Stimulated activated naive CD8-positive, alpha-beta T cell treated with anti-CD3 and anti-CD28 coated beads, Interleukin-15, amount 100 ng/mL, for 72 hours (primary cell): ENCODE data around the gene TOPBP1.

Experiments used
- ATAC-seq: fragments of 150-1000 bp; cut with Tn5 transposase; 2 replicates; pipeline ENCODE4 v1.10.0; 2021; ENCODE audit warnings: mild to moderate bottlenecking, moderate library complexity
- DNase-seq, 2 donors: peaks; one replicate each; pipeline ENCODE4 v3.0.0; 2021 to 2022
- H3K27ac Mint-ChIP-seq, 2 donors: one replicate each; pipeline ENCODE4 v1.8.0; 2022; ENCODE audit warnings: mild to moderate bottlenecking in 2 of 2, mixed read lengths in 2 of 2, moderate library complexity in 2 of 2
- H3K27me3 Mint-ChIP-seq: one replicate; pipeline ENCODE4 v1.8.0; 2022; ENCODE audit warnings: mixed read lengths
- H3K4me1 Mint-ChIP-seq: one replicate; pipeline ENCODE4 v1.8.0; 2022; ENCODE audit warnings: mild to moderate bottlenecking, mixed read lengths
- H3K4me3 Mint-ChIP-seq, 2 donors: one replicate each; pipeline ENCODE4 v1.8.0; 2022; ENCODE audit warnings: mild to moderate bottlenecking in 2 of 2, mixed read lengths in 2 of 2, moderate library complexity in 1 of 2
- H3K9me3 Mint-ChIP-seq, 2 donors: one replicate each; pipeline ENCODE4 v1.8.0; 2022; ENCODE audit warnings: mixed read lengths in 2 of 2

TOPBP1 gene

DNA sequence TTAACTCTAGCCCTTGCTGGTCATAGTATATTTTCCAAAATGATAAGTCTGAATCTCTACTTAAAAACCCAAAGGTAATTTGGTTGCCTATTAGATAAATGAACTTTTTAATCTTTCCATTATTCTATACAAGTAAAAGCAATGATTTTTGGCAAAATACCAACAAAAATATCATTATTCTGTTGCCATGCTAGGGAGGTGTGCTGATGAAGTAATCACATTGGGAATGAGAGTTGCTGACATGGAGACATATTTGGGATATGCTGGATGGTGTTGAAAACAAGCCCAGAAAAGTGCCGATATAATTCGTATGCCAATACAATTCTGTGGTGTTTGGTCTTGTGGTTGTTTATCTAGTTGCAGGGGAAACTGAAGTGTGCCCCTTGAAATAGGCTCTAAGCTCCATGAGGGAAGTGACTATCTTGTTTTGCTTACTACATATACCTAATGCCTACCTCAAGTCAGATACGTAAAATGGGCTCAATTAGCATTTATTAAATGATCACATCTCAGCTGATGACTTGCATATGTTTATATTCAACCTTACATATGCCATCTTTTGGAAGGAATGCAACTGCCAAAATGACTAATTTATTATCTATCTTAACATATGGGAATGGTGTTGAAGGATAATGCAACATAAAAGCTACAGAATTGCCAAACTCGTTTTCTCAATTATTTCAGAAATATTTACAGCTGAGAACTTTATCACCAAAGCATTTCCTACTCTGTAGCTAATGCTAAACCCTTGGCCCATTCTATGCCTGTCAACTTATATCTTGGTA is 5.8 kb downstream of the TOPBP1 start:
- ATAC-seq = no peak
- H3K4me1 Mint-ChIP-seq = peaks cover 16% of the 10 kb centered on the region
- no peak overlapping the region for H3K27ac Mint-ChIP-seq
- H3K9me3 Mint-ChIP-seq = no peaks in the 10 kb centered on the region
- H3K27me3 Mint-ChIP-seq = no peaks in the 10 kb centered on the region
- DNase-seq = no peak
- H3K4me3 Mint-ChIP-seq = no peak overlapping the region

DNA sequence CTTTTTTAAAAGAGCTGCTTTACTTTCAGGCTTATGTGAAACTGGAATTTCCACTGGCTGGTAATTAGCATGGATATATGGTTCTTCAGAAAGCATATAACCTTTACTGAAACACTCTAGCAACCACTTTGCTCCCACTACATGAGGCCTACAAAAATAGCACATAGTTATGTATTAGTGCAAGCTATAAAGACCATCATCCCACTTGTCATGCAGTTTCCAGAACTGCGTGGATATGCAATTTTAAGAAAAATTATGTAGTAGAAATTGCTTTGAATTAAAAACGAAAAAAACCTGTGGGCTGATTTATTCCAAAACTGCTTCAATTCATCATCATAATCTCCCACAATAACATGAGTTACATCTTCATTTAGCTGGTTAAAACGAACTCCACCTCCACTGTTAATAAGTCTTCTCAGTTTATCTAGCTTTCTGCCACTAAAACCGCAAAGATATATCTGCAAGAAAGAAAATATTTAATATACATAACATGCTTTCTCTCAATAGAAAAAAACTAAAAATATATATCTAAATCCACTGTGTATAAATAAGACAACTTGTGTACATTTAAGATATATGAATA is 12.2 kb downstream of the TOPBP1 start:
- no peaks in the 10 kb centered on the region for H3K27me3 Mint-ChIP-seq
- peak overlapping the region in 1 of 2 donors; percentile 37 for H3K27ac Mint-ChIP-seq
- no peak overlapping the region for H3K4me3 Mint-ChIP-seq
- ATAC-seq (no peak), DNase-seq (no peak)
- H3K9me3 Mint-ChIP-seq = no peaks in the 10 kb centered on the region
- no peaks in the 10 kb centered on the region for H3K4me1 Mint-ChIP-seq

DNA sequence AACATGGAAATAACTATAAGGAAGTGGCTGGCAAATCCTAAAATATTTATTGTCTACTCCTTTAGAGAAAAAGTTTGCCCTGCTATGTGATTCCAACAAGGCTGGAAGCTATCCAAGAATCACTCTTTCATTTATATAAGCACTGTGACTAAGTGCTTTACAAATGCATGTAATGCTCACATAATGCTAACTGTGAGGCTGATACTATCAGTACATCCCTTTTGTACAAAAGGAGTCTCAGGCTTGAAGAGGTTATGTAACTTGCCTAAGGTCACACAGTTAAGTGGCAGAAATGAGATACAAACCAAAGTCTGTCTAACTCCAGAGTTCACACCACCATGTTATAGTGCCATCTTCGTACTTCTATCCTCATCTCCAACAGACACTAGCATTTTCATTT is 17.0 kb downstream of the TOPBP1 start:
- no peak overlapping the region for H3K27ac Mint-ChIP-seq
- H3K9me3 Mint-ChIP-seq = no peaks in the 10 kb centered on the region
- DNase-seq (no peak), ATAC-seq (no peak)
- no peak overlapping the region for H3K4me3 Mint-ChIP-seq
- H3K4me1 Mint-ChIP-seq = no peaks in the 10 kb centered on the region
- no peaks in the 10 kb centered on the region for H3K27me3 Mint-ChIP-seq

DNA sequence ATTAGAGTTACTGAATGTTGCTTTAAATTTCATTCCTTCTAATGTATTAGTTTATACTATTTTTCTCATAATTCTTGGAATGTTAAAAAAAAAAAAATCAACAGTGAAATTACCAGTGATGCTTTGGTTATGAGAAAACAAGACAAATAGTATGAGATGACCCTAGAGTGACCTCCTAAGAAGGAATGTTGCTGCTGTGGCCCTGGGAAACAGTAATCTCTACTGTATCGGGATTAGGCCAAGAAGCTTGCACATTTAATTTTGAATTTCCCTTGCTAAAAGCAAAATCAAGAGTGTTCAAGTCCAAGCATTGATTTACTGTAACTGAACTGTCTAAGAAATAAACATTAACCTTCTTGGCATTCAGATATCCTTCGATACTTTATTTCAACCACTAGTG is 18.1 kb downstream of the TOPBP1 start:
- no peak for DNase-seq

DNA sequence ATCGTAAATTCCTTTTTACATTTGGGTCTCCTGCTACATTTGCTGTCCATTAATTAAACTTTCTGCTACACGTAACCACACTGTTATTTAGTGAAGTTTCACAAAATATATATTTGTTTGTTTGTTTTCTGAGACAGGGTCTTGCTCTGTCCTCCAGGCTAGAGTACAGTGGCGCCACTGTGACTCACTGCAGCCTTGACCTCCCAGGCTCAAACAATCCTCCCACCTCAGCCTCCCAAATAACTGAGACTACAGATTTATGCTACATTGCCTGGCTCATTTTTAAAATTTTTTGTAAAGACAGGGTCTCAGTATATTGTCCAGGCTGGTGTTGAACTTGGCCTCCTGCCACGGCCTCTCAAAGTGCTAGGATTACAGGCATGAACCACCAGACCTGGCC is 20.5 kb downstream of the TOPBP1 start:
- Mint-ChIP-seq H3K4me1 (no peaks in the 10 kb centered on the region), H3K27ac (no peak overlapping the region), H3K9me3 (no peaks in the 10 kb centered on the region), H3K4me3 (no peak overlapping the region), H3K27me3 (no peaks in the 10 kb centered on the region)
- DNase-seq = no peak
- ATAC-seq = no peak

More for the DNA sequence above, 18.1 kb downstream of the TOPBP1 start:
- Mint-ChIP-seq H3K4me3 (no peak overlapping the region), H3K27ac (no peak overlapping the region), H3K4me1 (no peaks in the 10 kb centered on the region), H3K27me3 (no peaks in the 10 kb centered on the region), H3K9me3 (no peaks in the 10 kb centered on the region)
- no peak for ATAC-seq

DNA sequence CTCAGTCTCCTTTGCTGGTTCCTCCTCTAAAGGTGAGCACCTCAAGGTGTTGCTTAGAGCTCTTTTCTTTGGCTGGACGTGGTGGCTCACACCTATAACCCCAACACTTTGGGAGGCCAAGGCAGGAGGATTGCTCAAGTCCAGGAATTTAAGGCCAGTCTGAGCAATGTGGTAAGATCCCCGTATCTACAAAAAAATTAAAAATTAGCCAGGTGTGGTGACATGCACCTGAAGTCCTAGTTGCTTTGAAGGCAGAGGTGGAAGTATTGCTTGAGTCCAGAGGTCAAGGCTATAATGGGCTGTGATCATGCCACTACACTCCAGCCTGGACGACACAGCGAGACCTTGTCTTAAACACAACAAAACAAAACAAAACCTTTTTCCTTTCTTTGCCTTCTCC is 28.3 kb downstream of the TOPBP1 start:
- Mint-ChIP-seq H3K27ac (no peak overlapping the region), H3K9me3 (no peaks in the 10 kb centered on the region), H3K4me3 (no peak overlapping the region), H3K27me3 (no peaks in the 10 kb centered on the region), H3K4me1 (no peaks in the 10 kb centered on the region)
- DNase-seq (no peak), ATAC-seq (no peak)

DNA sequence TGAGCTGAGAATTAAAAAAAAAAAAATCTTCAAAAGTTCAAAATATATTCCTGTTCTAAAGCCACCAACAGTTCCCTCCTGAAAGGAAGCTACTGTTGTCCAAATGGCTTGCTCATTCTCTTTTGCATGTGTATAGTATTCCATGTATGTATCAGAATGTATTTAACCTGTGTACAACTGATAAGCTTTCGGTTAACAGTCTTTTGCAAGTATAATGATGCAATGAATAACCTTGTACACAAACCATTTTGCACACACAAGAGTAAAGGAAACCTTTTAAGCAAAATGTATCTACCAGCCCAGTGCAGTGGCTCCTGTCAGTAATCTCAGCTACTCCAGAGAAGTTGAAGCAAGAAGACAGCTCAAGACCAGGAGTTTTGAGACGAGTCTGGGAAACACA is 32.6 kb downstream of the TOPBP1 start:
- no peak for ATAC-seq
- Mint-ChIP-seq H3K27me3 (no peaks in the 10 kb centered on the region), H3K27ac (no peak overlapping the region), H3K4me1 (no peaks in the 10 kb centered on the region), H3K9me3 (no peaks in the 10 kb centered on the region), H3K4me3 (no peak overlapping the region)
- DNase-seq = no peak

DNA sequence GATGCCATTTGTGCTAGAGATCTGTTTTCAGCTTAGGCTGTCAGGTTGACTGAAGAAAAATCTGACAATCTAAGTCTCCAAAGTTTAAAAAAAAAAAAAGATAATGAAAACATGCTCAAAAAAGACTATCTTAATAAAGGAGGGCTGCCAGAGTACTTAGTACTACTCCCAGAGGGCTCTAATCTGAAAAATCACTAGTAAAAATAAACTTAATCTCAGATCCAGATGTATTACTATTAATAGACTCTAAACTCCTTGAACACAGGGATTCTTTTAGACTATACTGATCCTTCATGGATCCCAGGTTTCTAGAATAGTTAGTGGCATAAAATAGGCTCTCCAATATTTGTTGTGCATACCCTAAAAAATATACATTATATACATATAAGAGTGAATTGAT is 34.0 kb downstream of the TOPBP1 start:
- no peak overlapping the region for H3K4me3 Mint-ChIP-seq
- no peaks in the 10 kb centered on the region for H3K9me3 Mint-ChIP-seq
- H3K27me3 Mint-ChIP-seq = no peaks in the 10 kb centered on the region
- H3K27ac Mint-ChIP-seq = peak overlapping the region in 1 of 2 donors; percentile 61
- no peaks in the 10 kb centered on the region for H3K4me1 Mint-ChIP-seq
- DNase-seq = no peak
- ATAC-seq = no peak

DNA sequence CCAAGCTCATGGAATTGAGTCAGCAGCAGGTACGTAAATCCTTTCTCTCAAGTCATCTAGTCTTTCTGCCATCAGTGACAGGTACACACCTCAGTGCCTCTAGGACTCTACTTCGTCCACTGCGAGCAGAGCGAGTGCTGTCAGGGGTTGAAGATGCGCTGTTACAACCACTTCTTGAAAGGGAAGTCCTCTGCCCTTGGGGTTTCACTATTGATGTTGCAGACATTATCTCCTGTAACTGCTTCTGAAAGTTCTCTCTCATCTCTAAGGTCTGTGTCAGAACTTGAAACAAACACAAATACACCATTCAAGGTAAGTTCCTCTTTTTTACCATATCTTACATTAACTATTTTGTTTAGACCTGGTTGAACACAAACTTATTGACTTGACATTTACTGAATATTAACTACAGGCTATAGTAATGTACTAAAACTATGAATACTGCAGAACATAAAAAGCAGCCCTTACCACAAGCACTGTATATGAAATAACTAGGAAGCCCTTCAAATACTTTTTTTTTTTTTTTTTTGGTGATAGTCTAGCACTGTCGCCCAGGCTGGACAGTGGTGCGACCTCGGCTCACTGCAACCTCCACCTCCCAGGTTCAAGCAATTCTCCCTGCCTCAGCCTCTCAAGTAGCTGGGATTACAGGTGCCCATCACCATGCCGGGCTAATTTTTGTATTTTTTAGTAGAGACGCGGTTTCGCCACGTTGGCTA is 41.5 kb downstream of the TOPBP1 start:
- Mint-ChIP-seq H3K27me3 (no peaks in the 10 kb centered on the region), H3K9me3 (no peaks in the 10 kb centered on the region)
- DNase-seq = no peak

DNA sequence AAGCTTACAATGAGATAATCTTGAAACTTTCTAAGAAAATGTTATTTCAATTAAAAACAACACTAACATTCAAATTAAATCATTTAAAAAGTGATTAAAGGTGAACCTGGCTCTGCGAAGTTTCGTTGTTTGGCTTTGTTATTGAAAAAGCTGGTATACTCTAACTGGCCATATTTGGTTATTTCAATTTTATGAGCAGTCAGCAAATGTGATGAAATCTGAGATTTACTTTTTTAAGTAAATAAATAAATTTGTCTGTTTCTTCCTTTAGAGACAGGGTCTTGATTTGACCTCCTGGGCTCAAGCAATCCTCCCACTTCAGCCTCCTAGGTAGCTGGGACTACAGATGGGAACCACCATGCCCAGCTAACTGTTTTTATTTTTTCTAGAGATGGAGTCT is 50.2 kb downstream of the TOPBP1 start:
- Mint-ChIP-seq H3K27me3 (no peaks in the 10 kb centered on the region), H3K4me3 (no peak overlapping the region), H3K4me1 (no peaks in the 10 kb centered on the region), H3K27ac (peak overlapping the region in 1 of 2 donors; percentile 12), H3K9me3 (no peaks in the 10 kb centered on the region)
- ATAC-seq = no peak
- DNase-seq = no peak

More for the DNA sequence above, 41.5 kb downstream of the TOPBP1 start:
- no peak for ATAC-seq
- peak overlapping the region in 1 of 2 donors; percentile 67 for H3K27ac Mint-ChIP-seq
- H3K4me1 Mint-ChIP-seq = no peaks in the 10 kb centered on the region
- no peak overlapping the region for H3K4me3 Mint-ChIP-seq

DNA sequence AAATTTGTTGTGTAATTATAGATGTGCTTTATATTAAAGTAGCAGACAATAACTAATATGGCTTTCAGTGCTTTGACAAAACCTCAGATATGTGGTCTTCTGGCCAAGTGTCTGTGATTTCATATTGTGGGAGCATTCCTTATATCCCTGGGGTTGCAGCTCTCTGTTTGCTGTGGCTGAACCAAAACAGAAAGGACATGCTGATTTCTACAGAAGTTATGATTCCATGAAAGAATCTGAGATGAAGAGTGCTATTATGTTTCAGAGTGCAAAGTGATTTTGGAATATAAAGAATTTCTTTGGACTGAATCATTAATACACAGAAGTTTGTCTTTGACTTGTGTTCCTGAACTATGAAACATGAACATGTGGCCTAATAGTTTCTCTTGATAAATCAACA is 51.7 kb downstream of the TOPBP1 start:
- Mint-ChIP-seq H3K4me3 (no peak overlapping the region), H3K4me1 (no peaks in the 10 kb centered on the region), H3K9me3 (no peaks in the 10 kb centered on the region), H3K27me3 (no peaks in the 10 kb centered on the region), H3K27ac (no peak overlapping the region)
- no peak for ATAC-seq
- no peak for DNase-seq

DNA sequence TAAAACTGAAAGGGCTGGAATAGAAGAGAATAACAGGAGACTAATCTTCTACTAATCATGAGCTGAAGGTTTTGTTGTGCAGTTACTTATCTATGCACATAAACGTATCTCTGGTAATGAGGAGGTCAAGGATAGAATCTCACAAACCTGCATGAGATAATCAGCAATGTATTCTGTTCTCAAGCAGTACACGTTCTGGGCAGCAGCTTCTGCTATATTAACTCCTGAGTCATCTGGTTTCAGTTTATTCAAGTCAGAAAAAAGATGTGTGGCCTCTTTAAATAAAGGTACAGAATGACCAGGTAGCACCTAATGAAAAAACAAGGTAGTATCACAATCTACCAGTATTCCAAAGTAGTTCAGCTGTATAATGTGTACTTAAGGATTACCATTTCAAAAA is 53.4 kb downstream of the TOPBP1 start:
- Mint-ChIP-seq H3K4me3 (no peak overlapping the region), H3K4me1 (no peaks in the 10 kb centered on the region), H3K27ac (no peak overlapping the region), H3K9me3 (no peaks in the 10 kb centered on the region), H3K27me3 (no peaks in the 10 kb centered on the region)
- DNase-seq (no peak), ATAC-seq (no peak)

DNA sequence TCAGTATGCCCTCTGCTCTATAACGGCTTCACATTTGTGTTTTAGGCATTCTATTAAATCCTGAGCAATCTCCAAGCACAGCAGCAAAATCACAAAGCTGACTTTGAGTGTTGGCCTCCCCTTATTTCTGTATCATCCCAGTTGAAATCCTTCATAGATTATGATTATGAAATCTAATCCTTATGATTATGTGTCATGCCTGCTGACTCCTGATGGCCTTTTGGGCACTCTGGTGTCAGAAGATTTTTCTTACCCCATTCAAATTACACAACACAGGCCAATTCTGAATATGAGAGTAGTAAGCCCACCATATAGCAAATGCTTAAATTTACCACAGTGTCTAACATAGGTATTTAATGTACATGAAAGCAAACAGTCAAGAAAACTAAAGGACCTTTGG is 53.9 kb downstream of the TOPBP1 start:
- Mint-ChIP-seq H3K4me1 (no peaks in the 10 kb centered on the region), H3K4me3 (no peak overlapping the region), H3K27ac (no peak overlapping the region), H3K9me3 (no peaks in the 10 kb centered on the region), H3K27me3 (no peaks in the 10 kb centered on the region)
- ATAC-seq = no peak
- no peak for DNase-seq

DNA sequence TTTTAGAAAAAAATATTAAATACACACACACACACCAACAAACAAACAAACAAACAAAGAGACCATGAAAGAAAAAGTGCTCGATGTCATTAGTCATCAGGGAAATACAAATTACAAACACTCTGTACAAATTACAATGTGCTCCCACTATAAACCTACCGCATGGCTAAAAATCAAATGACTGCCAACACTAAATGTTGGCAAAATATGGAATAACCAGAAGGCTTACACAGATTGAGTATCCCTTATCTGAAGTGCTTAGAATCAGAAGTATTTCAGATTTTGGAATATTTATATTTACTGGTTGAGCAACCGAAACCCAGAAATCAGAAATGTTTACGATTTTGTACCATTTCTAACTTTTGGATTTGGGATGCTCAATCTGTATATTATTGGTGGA is 54.8 kb downstream of the TOPBP1 start:
- H3K27ac Mint-ChIP-seq = no peak overlapping the region
- no peak overlapping the region for H3K4me3 Mint-ChIP-seq
- no peaks in the 10 kb centered on the region for H3K9me3 Mint-ChIP-seq
- no peaks in the 10 kb centered on the region for H3K27me3 Mint-ChIP-seq
- ATAC-seq (no peak), DNase-seq (no peak)
- H3K4me1 Mint-ChIP-seq = no peaks in the 10 kb centered on the region

DNA sequence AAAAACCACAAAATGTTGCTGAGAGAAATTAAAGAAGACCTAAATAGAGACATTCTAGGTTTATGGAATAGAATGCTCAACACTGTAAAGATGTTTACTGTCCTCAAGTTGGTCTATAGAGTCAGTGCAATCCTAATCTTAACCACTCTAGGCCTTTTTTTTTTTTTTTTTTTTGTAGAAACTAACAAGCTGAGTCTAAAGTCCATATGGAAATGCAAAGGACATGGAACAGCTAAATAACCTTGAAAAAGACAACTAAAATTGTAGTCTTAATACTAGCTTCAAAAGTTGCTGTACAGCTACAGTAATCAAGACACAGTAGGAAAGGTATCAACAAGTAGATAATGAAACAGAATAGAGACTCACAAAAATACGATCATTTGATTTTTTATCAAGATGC is 55.4 kb downstream of the TOPBP1 start:
- H3K4me1 Mint-ChIP-seq = no peaks in the 10 kb centered on the region
- no peak overlapping the region for H3K27ac Mint-ChIP-seq
- no peak overlapping the region for H3K4me3 Mint-ChIP-seq
- ATAC-seq (no peak), DNase-seq (no peak)
- no peaks in the 10 kb centered on the region for H3K27me3 Mint-ChIP-seq
- H3K9me3 Mint-ChIP-seq = no peaks in the 10 kb centered on the region

DNA sequence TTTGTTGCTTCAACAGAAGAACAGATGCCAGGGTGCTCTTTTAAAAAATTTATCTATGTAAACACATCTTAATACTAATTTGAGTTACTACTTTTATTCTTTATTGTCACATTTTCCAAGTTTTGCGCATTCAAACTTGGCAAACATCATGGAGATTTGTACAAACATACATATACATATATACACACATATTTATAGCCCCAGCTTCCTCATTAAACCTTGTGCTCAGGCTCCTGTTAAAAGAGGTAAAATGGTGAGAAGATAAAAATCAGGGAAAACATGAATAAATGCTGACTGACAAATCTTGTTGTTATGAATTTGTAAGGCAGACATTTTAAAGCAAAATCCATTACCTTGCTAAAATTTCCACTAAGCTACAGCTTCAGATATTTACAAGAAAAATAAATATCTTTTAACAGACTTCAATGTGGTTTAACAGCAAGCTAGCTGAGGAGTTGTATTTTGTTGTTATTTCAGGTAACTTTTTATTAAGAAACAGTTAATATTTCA is 61.1 kb downstream of the TOPBP1 start:
- ATAC-seq = no peak
- no peak for DNase-seq
- Mint-ChIP-seq H3K27me3 (no peaks in the 10 kb centered on the region), H3K27ac (no peak overlapping the region), H3K4me1 (peaks cover 10% of the 10 kb centered on the region), H3K4me3 (no peak overlapping the region), H3K9me3 (no peaks in the 10 kb centered on the region)
